Mucosa of stomach (tissue), 1 donor: ENCODE data around the gene INPP1.
"Not testable (repeated sequence)": the region's sequence is repeated elsewhere in the genome, so short reads cannot be mapped to it uniquely, and the experiment has no call there.

Source experiments
- H3K27me3 ChIP-seq: one replicate; pipeline ENCODE4 v1.7.0; 2013; ENCODE audit warnings: mild to moderate bottlenecking, low read length; ENCODE audit not compliant: control insufficient read depth, insufficient read depth
- H3K36me3 ChIP-seq: one replicate; pipeline ENCODE4 v1.7.0; 2013; ENCODE audit warnings: low read length; ENCODE audit not compliant: control insufficient read depth, insufficient read depth
- H3K4me1 ChIP-seq: one replicate; pipeline ENCODE4 v1.7.0; 2013; ENCODE audit warnings: mild to moderate bottlenecking, low read length; ENCODE audit not compliant: control insufficient read depth, insufficient read depth
- H3K4me3 ChIP-seq: one replicate; pipeline ENCODE4 v1.7.0; 2013; ENCODE audit warnings: low read length
- H3K9ac ChIP-seq: one replicate; pipeline ENCODE4 v1.7.0; 2013; ENCODE audit warnings: mild to moderate bottlenecking, low read length, moderate library complexity
- H3K9me3 ChIP-seq: one replicate; pipeline ENCODE4 v1.7.0; 2013; ENCODE audit warnings: mild to moderate bottlenecking, low read length, moderate library complexity; ENCODE audit not compliant: control insufficient read depth
- donor health status: Pancreatic carcinoma.

INPP1 gene

DNA sequence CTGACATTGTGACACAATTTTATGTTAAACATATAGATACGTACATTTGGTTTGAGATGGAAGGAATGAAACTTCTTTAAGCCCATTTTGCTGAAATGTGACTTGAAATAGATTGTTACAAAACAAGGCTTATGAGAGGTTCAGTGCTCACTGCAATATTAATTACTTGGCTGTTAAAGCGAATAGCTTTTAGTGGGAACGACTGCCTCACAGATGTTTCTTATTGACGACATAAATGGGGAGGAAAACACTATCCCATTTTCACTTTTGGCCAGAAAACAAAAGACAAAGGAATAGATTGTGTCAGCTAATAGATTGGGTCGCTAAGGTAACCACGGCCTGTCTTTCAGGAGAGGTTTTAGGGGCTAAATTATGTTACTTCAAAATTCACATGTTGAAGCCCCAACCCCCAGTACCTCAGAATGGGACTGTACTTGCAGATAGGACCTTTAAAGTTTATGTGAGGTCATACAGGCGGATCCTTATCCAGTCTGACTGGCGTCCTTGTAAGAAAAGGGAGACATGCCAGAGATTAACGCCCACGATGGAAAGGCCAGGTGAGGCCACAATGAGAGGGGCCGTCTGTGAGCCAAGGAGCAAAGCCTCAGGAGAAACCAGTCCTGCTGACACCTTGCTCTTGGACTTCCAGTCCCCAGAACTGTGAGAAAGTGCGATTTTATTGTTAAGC lies 10.8 kb downstream of the INPP1 start:
- Histone ChIP-seq H3K27me3 (no peaks in the 10 kb centered on the region), H3K9ac (no peak overlapping the region), H3K9me3 (no peaks in the 10 kb centered on the region), H3K36me3 (no peaks in the 10 kb centered on the region), H3K4me3 (no peak overlapping the region), H3K4me1 (peaks cover 49% of the 10 kb centered on the region)

DNA sequence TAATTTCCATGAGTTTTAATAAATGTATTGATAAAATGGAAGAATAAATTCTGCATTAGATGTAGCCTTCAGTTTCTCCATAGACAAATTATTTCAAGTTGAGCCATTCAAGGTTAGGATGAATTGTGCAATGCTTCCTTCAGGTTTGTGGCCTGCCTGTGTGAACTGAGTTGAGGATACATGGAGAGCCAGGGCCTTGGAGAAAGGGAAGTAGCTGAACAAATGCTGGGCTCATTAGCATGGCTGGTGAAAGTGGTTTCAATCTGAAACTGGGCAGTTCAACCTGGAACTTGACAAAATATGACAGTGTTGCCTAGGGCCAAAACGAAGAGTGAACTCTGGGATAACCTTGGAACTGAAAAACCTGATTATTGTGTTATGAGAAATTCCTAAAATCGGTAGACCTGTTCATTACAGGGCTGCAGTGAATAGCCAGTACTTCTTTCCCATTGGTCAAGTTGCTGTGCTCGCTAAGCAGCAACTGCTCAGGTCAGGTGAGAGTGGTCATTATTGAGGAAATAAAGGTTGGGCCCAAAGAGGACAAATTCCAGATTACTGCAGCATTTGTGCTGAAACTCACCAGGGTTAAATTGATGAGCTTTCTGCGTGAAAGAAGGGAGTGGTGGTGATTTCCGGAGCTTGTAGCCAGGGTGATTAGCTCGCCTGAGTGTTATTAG lies 12.7 kb downstream of the INPP1 start:
- Histone ChIP-seq H3K27me3 (no peaks in the 10 kb centered on the region), H3K4me1 (peaks cover 55% of the 10 kb centered on the region), H3K36me3 (no peaks in the 10 kb centered on the region), H3K9me3 (no peaks in the 10 kb centered on the region), H3K4me3 (no peak overlapping the region), H3K9ac (no peak overlapping the region)

DNA sequence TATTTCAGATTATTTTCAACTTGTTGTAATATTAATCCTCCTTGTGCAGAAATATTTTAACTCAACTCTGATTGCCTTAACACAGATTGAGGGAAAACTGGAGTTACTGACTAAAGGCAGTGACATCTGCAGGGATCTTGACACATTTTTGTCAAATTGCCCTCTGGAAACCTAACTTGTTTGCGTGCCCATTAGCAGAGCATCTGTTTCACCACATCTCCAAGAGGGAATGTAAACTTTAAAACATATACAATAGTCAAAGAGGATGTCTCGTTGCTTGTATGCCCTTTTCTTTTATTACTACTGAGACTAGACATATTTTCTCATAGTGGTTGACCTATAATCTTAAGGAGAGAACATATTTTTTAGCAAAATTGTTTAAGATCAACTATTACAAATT lies 14.2 kb downstream of the INPP1 start:
- Histone ChIP-seq H3K4me1 (peaks cover 46% of the 10 kb centered on the region), H3K27me3 (no peaks in the 10 kb centered on the region), H3K9ac (no peak overlapping the region), H3K4me3 (no peak overlapping the region), H3K9me3 (no peaks in the 10 kb centered on the region), H3K36me3 (no peaks in the 10 kb centered on the region)

DNA sequence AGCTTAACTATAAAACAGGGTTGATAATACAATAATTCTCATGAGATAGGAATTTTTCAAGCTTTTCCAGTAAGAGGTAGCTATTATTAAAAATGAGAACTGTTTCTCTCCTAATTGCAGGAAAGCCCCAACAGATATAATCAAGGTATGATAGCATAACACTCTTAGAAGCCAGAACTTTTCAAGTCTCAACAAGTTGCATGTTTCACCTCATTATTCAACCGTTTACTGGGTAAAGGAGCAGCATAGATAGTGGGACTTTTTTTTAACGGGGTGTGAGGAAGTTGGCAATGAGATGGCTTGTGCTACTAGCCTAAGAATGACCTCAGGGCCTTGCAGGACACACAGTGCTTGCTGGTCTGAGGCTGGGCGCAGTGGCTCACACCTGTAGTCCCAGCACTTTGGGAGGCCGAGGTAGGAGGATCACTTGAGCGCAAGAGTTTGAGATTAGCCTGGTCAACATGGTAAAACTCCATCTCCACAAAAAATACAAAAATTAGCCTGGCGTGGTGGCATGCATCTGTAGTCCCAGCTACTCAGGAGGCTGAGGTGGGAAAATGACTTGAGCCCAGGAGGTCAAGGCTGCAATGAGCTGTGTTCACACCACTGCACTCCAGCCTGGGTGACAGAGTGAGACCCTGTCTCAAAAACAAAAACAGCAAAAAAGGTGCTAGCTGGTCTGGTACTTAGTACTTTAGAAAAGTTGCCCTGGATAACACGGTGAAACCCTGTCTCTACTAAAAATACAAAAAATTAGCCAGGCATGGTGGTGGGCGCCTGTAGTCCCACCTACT lies 15.5 kb downstream of the INPP1 start:
- not testable (repeated sequence) for H3K4me3 ChIP-seq, H3K36me3 ChIP-seq, H3K27me3 ChIP-seq, H3K9ac ChIP-seq, H3K9me3 ChIP-seq
- H3K4me1 ChIP-seq, result peaks cover 33% of the 10 kb centered on the region

DNA sequence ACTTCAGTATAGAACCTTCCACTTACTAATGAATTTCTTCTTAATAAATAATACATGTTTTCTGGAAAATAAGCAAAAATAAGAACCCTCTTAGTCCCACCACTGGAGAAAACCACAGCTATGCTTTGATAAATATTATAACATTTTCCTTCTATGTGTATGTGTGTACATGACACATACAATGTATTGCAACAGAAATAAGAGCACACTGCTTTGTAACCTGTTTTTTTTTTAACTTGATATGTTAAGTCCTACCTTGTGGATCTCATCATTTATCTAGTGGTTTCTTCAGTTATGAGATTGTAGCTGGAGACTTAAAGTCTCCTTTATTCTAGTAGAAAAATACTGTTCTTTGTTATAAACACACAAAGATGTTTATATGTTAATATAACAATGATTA lies 17.2 kb downstream of the INPP1 start:
- Histone ChIP-seq H3K4me3 (no peak overlapping the region), H3K27me3 (no peaks in the 10 kb centered on the region), H3K4me1 (peaks cover 18% of the 10 kb centered on the region)

DNA sequence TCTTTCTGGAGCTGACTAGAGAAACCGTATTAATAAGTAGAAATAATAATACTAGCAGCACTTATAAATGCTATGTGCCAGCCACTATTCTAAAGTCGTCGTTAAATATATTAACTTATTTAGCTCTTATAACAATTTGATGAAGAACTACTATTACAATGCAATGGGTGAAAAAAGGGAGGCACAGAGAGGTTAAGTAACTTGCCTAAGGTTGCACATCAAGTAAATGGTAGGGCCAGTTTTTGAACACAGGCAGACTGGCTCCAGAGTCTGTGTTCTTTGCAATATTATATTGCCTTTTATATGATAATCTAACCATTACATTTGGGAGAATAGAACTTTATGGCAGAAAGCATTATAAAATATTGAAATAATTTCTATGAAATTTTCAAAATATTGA lies 17.6 kb downstream of the INPP1 start:
- Histone ChIP-seq H3K9me3 (no peaks in the 10 kb centered on the region), H3K4me3 (no peak overlapping the region), H3K9ac (no peak overlapping the region)

More for the DNA sequence above, 17.2 kb downstream of the INPP1 start:
- no peaks in the 10 kb centered on the region for H3K36me3 ChIP-seq
- no peak overlapping the region for H3K9ac ChIP-seq
- no peaks in the 10 kb centered on the region for H3K9me3 ChIP-seq

DNA sequence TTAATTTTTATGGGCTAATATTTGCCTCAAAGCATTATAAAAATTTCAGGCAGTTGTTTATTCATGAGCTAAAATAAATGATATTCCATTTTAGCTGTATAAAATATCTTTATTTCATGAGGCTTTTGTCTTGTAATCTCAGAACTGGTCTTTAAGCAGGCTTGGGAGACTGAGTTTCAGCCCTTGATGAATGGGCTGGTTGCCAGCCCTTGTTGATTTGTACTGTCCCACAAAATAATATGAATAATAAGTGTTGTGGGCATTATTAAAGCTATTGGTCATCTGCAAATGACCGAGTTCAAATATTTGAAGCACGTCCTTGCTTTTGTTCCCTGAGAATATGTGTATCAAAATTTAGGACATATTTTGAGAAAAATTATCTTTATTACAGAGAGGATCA lies 18.2 kb downstream of the INPP1 start:
- Histone ChIP-seq H3K4me3 (no peak overlapping the region), H3K36me3 (no peaks in the 10 kb centered on the region), H3K9ac (no peak overlapping the region), H3K4me1 (peaks cover 14% of the 10 kb centered on the region), H3K9me3 (no peaks in the 10 kb centered on the region), H3K27me3 (no peaks in the 10 kb centered on the region)

More for the DNA sequence above, 17.6 kb downstream of the INPP1 start:
- H3K36me3 ChIP-seq, result no peaks in the 10 kb centered on the region
- H3K4me1 ChIP-seq, result peaks cover 18% of the 10 kb centered on the region
- H3K27me3 ChIP-seq, result no peaks in the 10 kb centered on the region

DNA sequence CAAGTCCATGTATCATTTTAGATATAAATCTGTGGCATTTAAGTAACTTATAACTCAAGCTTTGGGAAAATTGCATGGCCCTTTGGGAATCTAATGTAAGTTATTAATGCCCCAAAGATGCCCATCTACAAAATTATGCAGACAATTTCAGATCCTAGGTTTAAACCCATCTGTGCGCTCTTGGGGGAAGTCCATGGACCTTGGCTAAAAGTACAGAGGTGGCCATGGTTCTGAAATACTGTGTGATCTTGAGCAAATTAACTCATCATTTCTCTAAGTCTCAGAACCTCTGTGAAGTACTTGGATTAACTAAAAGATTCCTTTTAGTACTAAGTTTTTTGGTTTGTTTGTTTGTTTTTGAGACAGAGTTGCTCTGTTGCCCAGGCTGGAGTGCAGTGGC lies 19.5 kb downstream of the INPP1 start:
- H3K9ac ChIP-seq, result no peak overlapping the region
- peaks cover 14% of the 10 kb centered on the region for H3K4me1 ChIP-seq
- H3K27me3 ChIP-seq, result no peaks in the 10 kb centered on the region
- H3K36me3 ChIP-seq, result no peaks in the 10 kb centered on the region
- H3K4me3 ChIP-seq, result no peak overlapping the region
- no peaks in the 10 kb centered on the region for H3K9me3 ChIP-seq

DNA sequence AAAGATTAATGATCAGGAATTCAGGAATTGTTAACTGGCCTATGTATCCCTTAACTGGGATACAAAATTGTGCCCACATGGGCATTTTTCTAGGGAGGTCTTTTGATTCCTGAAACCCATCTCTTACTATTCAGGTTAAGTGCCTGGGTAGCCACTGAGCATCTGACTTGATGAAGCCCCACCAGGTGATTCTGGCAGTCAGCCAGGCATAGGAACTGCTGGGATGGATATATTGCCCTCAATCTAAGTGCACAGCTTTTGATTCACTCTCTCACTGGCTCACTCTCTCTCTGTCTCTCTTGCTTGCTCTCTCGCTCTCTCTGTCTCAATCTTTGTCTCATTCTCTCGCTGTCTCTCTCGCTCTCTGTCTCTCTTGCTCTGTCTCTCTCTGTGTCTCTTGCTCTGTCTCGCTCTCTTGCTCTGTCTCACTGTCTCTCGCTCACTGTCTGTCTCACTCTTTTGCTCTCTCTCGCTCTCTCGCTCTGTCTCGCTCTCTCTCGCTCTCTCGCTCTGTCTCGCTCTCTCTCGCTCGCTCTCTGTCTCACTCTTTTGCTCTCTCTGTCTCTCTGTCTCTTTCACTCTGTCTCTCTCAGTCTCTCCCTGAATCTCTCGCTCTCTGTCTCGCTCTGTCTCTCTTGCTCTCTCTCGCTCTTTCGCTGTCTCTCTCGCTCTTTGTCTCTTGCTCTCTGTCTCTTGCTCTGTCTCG lies 22.3 kb downstream of the INPP1 start:
- no peaks in the 10 kb centered on the region for H3K36me3 ChIP-seq
- H3K27me3 ChIP-seq, result no peaks in the 10 kb centered on the region
- no peaks in the 10 kb centered on the region for H3K4me1 ChIP-seq
- H3K9ac ChIP-seq, result no peak overlapping the region
- no peaks in the 10 kb centered on the region for H3K9me3 ChIP-seq
- H3K4me3 ChIP-seq, result no peak overlapping the region

DNA sequence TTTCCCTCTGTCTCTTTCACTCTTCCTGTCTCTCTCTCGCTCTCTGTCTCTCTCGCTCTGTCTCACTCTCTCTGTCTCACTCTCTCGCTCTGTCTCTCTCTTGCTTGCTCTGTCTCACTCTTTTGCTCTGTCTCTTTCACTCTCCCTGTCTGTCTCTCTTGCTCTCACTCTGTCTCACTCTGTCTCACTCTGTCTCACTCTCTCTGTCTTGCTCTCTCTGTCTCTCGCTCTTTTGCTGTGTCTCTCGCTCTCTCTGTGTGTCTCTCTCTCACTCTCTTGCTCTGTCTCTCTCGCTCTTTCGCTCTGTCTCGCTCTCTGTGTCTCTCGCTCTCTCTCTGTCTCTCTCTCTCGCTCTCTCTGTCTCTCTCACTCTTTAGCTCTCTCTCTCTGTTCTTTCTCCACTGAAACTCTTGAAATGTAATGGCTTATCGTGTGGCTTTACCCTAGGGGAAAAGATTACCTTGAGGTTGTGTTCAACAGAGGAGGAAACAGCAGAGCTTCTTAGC lies 22.9 kb downstream of the INPP1 start:
- Histone ChIP-seq H3K4me3 (no peak overlapping the region), H3K4me1 (no peaks in the 10 kb centered on the region), H3K9ac (no peak overlapping the region), H3K36me3 (no peaks in the 10 kb centered on the region), H3K27me3 (no peaks in the 10 kb centered on the region), H3K9me3 (no peaks in the 10 kb centered on the region)

DNA sequence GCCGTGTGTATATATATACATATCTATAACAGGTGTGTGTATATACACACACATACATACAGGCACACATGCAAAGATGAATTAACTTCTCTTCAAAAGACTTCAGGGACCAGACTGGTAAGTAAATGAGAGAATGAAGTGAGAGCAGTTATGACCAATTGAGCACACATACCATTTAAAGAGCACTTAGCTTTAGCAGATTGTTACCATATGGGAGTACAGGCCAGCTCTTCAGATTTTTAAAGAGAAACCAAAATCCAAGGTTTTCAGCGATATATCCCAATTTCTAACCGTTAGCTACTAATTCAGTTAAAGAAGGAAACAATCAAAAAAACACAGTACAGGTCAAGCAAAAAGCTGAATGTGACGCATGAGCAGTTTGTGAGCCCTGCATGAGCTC lies 23.7 kb downstream of the INPP1 start:
- Histone ChIP-seq H3K9ac (no peak overlapping the region), H3K4me3 (no peak overlapping the region), H3K4me1 (peaks cover under 1% of the 10 kb centered on the region), H3K36me3 (no peaks in the 10 kb centered on the region), H3K27me3 (no peaks in the 10 kb centered on the region), H3K9me3 (no peaks in the 10 kb centered on the region)
